ENCODE results near the gene RHOBTB1.

DNA sequence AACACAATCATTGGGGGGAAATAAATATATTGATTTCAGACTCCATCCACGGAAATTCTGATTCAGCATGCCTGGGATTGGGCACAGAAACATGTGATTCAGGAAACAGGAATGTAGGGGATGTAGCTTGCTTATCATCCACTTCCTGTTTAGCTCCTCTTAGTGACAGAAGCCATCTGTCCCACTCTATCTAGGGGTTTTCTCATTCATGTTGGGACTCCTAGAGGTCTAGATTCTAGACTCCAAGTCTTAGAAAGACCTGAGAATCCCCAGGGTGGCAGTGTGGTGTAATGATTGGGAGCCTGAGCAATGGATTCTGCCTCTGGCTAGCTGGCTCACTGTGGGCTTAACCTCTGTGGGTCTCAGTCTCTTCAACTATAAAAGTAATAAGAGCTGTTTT lies 97.8 kb downstream of the RHOBTB1 start:
- TF ChIP-seq CTCF (IDR thresholded peaks at IDR 0.05; ENCODE audit: poor library complexity), result no peak
- TF ChIP-seq EZH2 (IDR thresholded peaks at IDR 0.05; ENCODE audit: borderline replicate concordance), result no peak
- TF ChIP-seq EZH2phosphoT487 (IDR thresholded peaks at IDR 0.05; ENCODE audit: low read depth, severe bottlenecking, unreplicated experiment), result no peak
